GM12801 (cell line): ENCODE results near the gene SPIRE1.

Source experiments
- CTCF ChIP-seq: IDR thresholded peaks from one replicate; pipeline ENCODE4 v1.5.1; 2011; ENCODE audit warnings: control low read depth; ENCODE audit not compliant: insufficient read length; ENCODE audit errors: extremely low read depth

Gene SPIRE1

GRCh38 chr18:12589448-12589847 lies 68.5 kb downstream of the SPIRE1 start:
- TF ChIP-seq CTCF, result no peak

DNA sequence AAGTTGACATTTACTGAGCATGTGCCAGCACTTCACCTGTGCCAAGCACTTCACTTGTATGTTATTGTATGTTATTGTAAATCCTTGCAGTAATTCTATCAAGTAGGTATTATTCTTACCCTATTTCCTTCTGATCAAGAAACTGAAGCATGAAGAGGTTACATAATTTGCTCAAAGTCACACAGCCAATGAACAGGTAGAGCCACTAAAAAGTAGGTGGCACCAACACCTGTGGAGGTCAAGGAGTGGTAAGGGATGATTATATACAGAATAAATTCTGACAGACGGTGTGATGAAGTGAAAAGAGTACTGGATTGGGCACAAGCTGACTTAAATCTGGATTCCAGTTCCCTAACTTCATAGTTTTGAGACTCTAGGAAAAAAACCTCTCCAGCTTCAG lies 71.0 kb downstream of the SPIRE1 start:
- no peak for TF ChIP-seq CTCF

DNA sequence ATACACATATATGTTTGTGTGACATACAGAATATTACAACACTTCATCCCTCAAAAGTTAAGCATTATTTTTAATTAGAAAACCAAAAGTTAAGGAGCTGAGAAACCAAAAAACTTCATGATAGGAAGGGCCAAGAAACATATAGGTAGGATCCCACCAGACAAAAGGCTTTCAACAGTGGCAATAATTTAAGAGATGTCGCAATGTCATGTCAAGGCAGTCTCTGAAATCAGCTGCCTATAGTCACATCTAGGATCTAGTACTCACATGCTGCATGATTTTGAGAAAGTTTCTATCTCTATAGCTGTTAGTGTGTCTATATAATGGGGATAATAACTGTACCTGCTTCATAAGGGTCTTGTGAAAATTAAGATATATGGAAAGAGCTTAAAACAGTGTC lies 72.7 kb downstream of the SPIRE1 start:
- TF ChIP-seq CTCF, result no peak

GRCh38 chr18:12580630-12581342 lies 77.1 kb downstream of the SPIRE1 start:
- no peak for TF ChIP-seq CTCF

DNA sequence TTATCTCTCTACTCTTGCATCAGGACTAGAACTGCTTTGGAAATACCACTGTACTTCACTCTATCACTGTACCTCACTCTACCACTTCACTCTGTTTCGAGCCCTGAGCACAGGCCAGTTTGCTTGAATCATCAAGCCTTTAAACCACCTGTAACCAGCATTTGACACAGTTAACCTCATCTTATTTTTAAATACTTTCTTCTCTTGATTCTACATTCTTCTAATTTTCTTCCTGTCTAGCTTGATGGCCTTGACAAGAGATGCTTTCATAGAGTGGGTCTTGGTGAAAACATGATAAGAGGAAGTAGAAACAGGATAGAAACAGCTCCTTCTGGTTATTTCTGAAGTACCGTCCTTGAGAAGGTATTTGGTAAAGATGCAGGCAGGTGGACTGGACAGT lies 78.1 kb downstream of the SPIRE1 start:
- no peak for TF ChIP-seq CTCF

GRCh38 chr18:12577848-12578247 lies 80.1 kb downstream of the SPIRE1 start:
- no peak for TF ChIP-seq CTCF

DNA sequence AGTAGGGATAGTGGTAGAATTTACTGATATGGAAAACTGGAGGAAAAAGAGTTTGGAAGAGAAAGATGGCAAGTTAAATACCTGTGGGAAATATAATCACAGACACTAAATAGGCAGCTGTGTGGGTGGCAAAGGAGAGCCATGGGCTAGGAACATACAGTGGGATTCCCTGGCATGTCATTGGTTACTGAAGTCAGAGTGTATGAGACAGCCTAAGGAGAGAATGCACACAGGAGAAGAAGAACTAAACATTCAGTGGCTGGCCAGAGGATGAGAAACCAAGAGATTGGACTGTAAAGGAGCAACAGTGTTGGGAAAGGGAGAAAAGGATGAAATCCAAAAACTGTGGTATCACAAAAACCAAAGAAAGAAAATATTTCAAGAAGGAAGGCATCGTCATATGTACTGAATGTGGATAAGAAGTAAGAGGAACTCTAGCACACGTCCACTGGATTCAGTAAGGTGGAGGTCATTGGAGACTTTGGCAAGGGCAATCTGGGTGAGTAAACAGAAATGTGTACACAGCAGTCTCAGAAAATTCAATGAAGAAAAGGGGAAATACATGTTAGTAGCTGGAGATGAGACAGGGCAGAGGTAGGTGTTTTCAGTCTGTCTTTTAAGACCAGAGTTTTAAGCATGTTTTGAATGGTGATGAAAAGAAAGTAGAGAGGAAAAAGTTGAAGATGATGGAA lies 83.3 kb downstream of the SPIRE1 start:
- TF ChIP-seq CTCF, result no peak
